Effector memory CD4-positive, alpha-beta T cell (primary cell): Measurements from ENCODE around the gene ZNRF4.
"Not testable (repeated sequence)": the region's sequence is repeated elsewhere in the genome, so short reads cannot be mapped to it uniquely, and the experiment has no call there.

Experiments
- DNase-seq, 3 donors: peaks; one replicate each; pipeline ENCODE4 v3.0.0-alpha.2; 2020
- H3K27ac ChIP-seq: 2 replicates; pipeline ENCODE4 v1.7.0; 2013; ENCODE audit warnings: mild to moderate bottlenecking, low read length, moderate library complexity; ENCODE audit not compliant: insufficient read depth, poor library complexity, severe bottlenecking
- H3K27me3 ChIP-seq: replicated peaks from 2 replicates; pipeline ENCODE4 v1.7.0; 2013; ENCODE audit warnings: mild to moderate bottlenecking, low read length; ENCODE audit not compliant: insufficient read depth, control insufficient read depth, poor library complexity, severe bottlenecking
- H3K36me3 ChIP-seq: 2 replicates; pipeline ENCODE4 v1.7.0; 2013; ENCODE audit warnings: mild to moderate bottlenecking, low read length, moderate library complexity; ENCODE audit not compliant: control insufficient read depth, insufficient read depth
- H3K4me1 ChIP-seq: 2 replicates; pipeline ENCODE4 v1.7.0; 2013; ENCODE audit warnings: low read length, mild to moderate bottlenecking; ENCODE audit not compliant: control insufficient read depth, insufficient read depth, poor library complexity, severe bottlenecking
- H3K4me3 ChIP-seq: 2 replicates; pipeline ENCODE4 v1.7.0; 2013; ENCODE audit warnings: low read length, low read depth, mild to moderate bottlenecking; ENCODE audit not compliant: insufficient read depth, poor library complexity, severe bottlenecking
- H3K9me3 ChIP-seq: 2 replicates; pipeline ENCODE4 v1.7.0; 2013; ENCODE audit warnings: mild to moderate bottlenecking, low read length, moderate library complexity; ENCODE audit not compliant: control insufficient read depth

ZNRF4 gene

GRCh38 chr19:5484398-5485285 is 29.4 kb downstream of the ZNRF4 start:
- Histone ChIP-seq H3K9me3 (no peaks in the 10 kb centered on the region), H3K4me1 (no peaks in the 10 kb centered on the region), H3K27me3 (no peaks in the 10 kb centered on the region), H3K36me3 (no peaks in the 10 kb centered on the region), H3K27ac (no peak overlapping the region), H3K4me3 (no peak overlapping the region)
- DNase-seq = no peak

GRCh38 chr19:5485286-5485636 is 30.0 kb downstream of the ZNRF4 start:
- H3K4me1 ChIP-seq = no peaks in the 10 kb centered on the region
- H3K27me3 ChIP-seq = no peaks in the 10 kb centered on the region
- H3K36me3 ChIP-seq = no peaks in the 10 kb centered on the region
- H3K4me3 ChIP-seq = no peak overlapping the region
- H3K27ac ChIP-seq = no peak overlapping the region
- no peak for DNase-seq
- no peaks in the 10 kb centered on the region for H3K9me3 ChIP-seq

- H3K4me1 ChIP-seq, H3K27ac ChIP-seq, H3K27me3 ChIP-seq, H3K9me3 ChIP-seq, H3K4me3 ChIP-seq, H3K36me3 ChIP-seq, DNase-seq: not testable (repeated sequence)
These were observed 30.4 kb downstream of the ZNRF4 start for GRCh38 chr19:5485658-5486057.

GRCh38 chr19:5487222-5487621 is 32.0 kb downstream of the ZNRF4 start:
- no peaks in the 10 kb centered on the region for H3K36me3 ChIP-seq
- H3K4me3 ChIP-seq = no peak overlapping the region
- H3K27ac ChIP-seq = no peak overlapping the region
- H3K27me3 ChIP-seq = no peaks in the 10 kb centered on the region
- no peak for DNase-seq
- H3K4me1 ChIP-seq = no peaks in the 10 kb centered on the region
- no peaks in the 10 kb centered on the region for H3K9me3 ChIP-seq

- H3K4me3 ChIP-seq = no peak overlapping the region
- H3K27ac ChIP-seq = no peak overlapping the region
- H3K4me1 ChIP-seq = no peaks in the 10 kb centered on the region
- no peaks in the 10 kb centered on the region for H3K9me3 ChIP-seq
- H3K36me3 ChIP-seq = no peaks in the 10 kb centered on the region
- no peak for DNase-seq
- H3K27me3 ChIP-seq = no peaks in the 10 kb centered on the region
These were observed 34.3 kb downstream of the ZNRF4 start for GRCh38 chr19:5489551-5489950.

- DNase-seq = no peak
- no peaks in the 10 kb centered on the region for H3K4me1 ChIP-seq
- no peak overlapping the region for H3K4me3 ChIP-seq
- no peaks in the 10 kb centered on the region for H3K9me3 ChIP-seq
- H3K36me3 ChIP-seq = no peaks in the 10 kb centered on the region
- H3K27me3 ChIP-seq = no peaks in the 10 kb centered on the region
- no peak overlapping the region for H3K27ac ChIP-seq
These were observed 36.3 kb downstream of the ZNRF4 start for GRCh38 chr19:5491565-5491964.

- Histone ChIP-seq H3K36me3 (no peaks in the 10 kb centered on the region), H3K9me3 (no peaks in the 10 kb centered on the region), H3K27ac (no peak overlapping the region), H3K4me1 (no peaks in the 10 kb centered on the region), H3K4me3 (no peak overlapping the region), H3K27me3 (no peaks in the 10 kb centered on the region)
- DNase-seq = no peak
These were observed 37.0 kb downstream of the ZNRF4 start for GRCh38 chr19:5492281-5492634.

- Histone ChIP-seq H3K4me1 (no peaks in the 10 kb centered on the region), H3K27me3 (no peaks in the 10 kb centered on the region)
- no peak for DNase-seq
These were observed 37.6 kb downstream of the ZNRF4 start for GRCh38 chr19:5492635-5493409.

GRCh38 chr19:5494773-5495172 is 39.6 kb downstream of the ZNRF4 start:
- H3K4me3 ChIP-seq = no peak overlapping the region
- no peaks in the 10 kb centered on the region for H3K4me1 ChIP-seq
- no peak for DNase-seq
- no peaks in the 10 kb centered on the region for H3K36me3 ChIP-seq
- H3K27me3 ChIP-seq = no peaks in the 10 kb centered on the region
- no peaks in the 10 kb centered on the region for H3K9me3 ChIP-seq
- H3K27ac ChIP-seq = no peak overlapping the region

More at GRCh38 chr19:5492635-5493409, 37.6 kb downstream of the ZNRF4 start:
- Histone ChIP-seq H3K27ac (no peak overlapping the region), H3K9me3 (no peaks in the 10 kb centered on the region), H3K36me3 (no peaks in the 10 kb centered on the region), H3K4me3 (no peak overlapping the region)

GRCh38 chr19:5495792-5496191 is 40.6 kb downstream of the ZNRF4 start:
- no peaks in the 10 kb centered on the region for H3K36me3 ChIP-seq
- H3K9me3 ChIP-seq = no peaks in the 10 kb centered on the region
- H3K4me3 ChIP-seq = no peak overlapping the region
- DNase-seq = no peak
- H3K4me1 ChIP-seq = no peaks in the 10 kb centered on the region
- no peak overlapping the region for H3K27ac ChIP-seq
- H3K27me3 ChIP-seq = no peaks in the 10 kb centered on the region
